ENCODE results near the gene CAST. TPM values are rescaled to one million over a fixed set of nuclear protein-coding genes. Genes with fewer than 3 reads are reported as not detected.

CAST gene
- total RNA-seq, 2 experiments from 2014 or later = 40.5 to 90.1 TPM

DNA sequence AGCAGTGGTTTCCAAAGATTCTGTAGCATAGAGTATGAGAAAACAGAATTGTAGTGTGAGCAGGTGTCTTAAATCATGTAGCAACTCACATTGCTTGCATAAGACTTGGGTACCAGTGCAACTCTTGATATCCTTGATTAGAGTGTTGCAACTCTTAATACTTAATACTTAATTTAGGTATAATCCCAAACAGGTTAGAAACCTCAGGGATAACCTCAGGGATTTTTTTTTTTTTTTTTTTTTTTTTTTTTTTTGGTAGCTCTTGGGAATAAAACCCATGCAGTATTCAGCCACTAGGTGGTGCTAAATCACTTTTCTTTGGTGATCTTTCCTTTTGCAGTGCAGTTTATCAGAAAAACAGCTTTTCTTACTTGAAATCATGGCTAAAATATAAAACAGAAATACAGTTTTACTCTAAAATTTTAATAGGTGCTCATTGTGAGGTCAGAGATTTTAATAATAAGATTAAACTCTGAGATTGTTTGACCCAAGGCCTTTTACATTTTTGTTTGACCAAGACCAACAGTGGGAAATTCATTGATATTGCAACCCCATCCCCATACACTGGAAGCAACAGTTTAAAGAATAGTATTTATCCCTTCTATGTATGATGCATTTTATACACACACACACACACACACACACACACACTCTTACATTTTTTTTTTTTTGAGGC is 90.3 kb downstream of the CAST start:
- intact Hi-C loops (cut with micrococcal nuclease; ENCODE audit: unreplicated experiment) = loop anchor here (1.0 to 10.0 kb wide), 5 partner anchors 116 to 410 kb away; partner anchors contain the start of gene LIX1
- TF ChIP-seq, protein P1, sequence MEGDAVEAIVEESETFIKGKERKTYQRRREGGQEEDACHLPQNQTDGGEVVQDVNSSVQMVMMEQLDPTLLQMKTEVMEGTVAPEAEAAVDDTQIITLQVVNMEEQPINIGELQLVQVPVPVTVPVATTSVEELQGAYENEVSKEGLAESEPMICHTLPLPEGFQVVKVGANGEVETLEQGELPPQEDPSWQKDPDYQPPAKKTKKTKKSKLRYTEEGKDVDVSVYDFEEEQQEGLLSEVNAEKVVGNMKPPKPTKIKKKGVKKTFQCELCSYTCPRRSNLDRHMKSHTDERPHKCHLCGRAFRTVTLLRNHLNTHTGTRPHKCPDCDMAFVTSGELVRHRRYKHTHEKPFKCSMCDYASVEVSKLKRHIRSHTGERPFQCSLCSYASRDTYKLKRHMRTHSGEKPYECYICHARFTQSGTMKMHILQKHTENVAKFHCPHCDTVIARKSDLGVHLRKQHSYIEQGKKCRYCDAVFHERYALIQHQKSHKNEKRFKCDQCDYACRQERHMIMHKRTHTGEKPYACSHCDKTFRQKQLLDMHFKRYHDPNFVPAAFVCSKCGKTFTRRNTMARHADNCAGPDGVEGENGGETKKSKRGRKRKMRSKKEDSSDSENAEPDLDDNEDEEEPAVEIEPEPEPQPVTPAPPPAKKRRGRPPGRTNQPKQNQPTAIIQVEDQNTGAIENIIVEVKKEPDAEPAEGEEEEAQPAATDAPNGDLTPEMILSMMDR (conservative IDR thresholded peaks at IDR 0.05; ENCODE audit: low read length) = peak; percentile 91
- no peak for TF ChIP-seq EZH2phosphoT487 (IDR thresholded peaks at IDR 0.05; ENCODE audit: borderline replicate concordance, low read depth, low read length)
- H3K27ac ChIP-seq (ENCODE audit: low read depth, low read length, poor library complexity, severe bottlenecking) = no peak overlapping the region
- no peaks in the 10 kb centered on the region for H3K4me1 ChIP-seq (ENCODE audit: insufficient read depth, low read length, poor library complexity, severe bottlenecking)
- no peaks in the 10 kb centered on the region for H3K9me3 ChIP-seq (ENCODE audit: low read length)
- no TSS peak for BruUV-seq (replicated peaks)
- no peaks in the 10 kb centered on the region for H4K20me1 ChIP-seq (ENCODE audit: insufficient read depth, low read length)
- no peak overlapping the region for H3K4me3 ChIP-seq (ENCODE audit: low read depth, low read length, poor library complexity, severe bottlenecking)
- ChIA-PET CTCF (ENCODE audit: unreplicated experiment) (no interaction called here), POLR2A (interaction anchor here (0.6 to 1.5 kb wide), 10 partner anchors 10 to 1273 kb away, joined by 3 to 7 read pairs (median 3); no protein-coding TSS in a partner anchor)
- no peaks in the 10 kb centered on the region; the same call in 1 of the 2 replicates for H3K36me3 ChIP-seq (ENCODE audit: insufficient read depth, low read length)
- no peak overlapping the region for H3K4me2 ChIP-seq (ENCODE audit: low read length)
- no peaks in the 10 kb centered on the region for H3K9me2 ChIP-seq (ENCODE audit: insufficient read depth, low read length)
- no peak overlapping the region for H2AFZ ChIP-seq (ENCODE audit: low read length)
- peak; percentile 82 for DNase-seq (ENCODE audit: low spot score)
- H3K79me2 ChIP-seq (ENCODE audit: insufficient read depth, low read depth, low read length) = no peaks in the 10 kb centered on the region

DNA sequence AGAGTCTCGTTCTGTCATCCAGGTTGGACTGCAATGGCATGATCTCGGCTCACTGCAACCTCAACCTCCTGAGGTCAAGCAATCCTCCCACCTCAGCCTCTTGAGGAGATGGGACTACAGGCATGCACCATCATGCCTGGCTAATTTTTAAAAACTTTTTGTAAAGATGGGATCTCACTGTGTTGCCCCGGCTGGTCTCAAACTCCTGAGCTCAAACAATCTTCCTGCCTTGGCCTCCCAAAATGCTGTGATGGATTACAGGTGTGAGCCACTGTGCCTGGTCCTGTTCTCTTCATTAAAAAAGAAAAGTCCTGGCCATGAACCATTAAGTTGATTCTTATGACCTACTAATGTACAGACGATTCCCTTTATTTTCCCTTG is 90.8 kb downstream of the CAST start:
- H3K4me1 ChIP-seq (ENCODE audit: insufficient read depth, low read length, poor library complexity, severe bottlenecking) = no peaks in the 10 kb centered on the region
- TF ChIP-seq, protein P1 (conservative IDR thresholded peaks at IDR 0.05; ENCODE audit: low read length) = no peak
- TF ChIP-seq EZH2phosphoT487 (IDR thresholded peaks at IDR 0.05; ENCODE audit: borderline replicate concordance, low read depth, low read length) = no peak
- intact Hi-C loops (cut with micrococcal nuclease; ENCODE audit: unreplicated experiment) = loop anchor here (2.0 to 10.0 kb wide), 3 partner anchors 116 to 389 kb away; partner anchors contain the start of gene LIX1
- H3K27ac ChIP-seq (ENCODE audit: low read depth, low read length, poor library complexity, severe bottlenecking) = no peak overlapping the region
- no peak for DNase-seq (ENCODE audit: low spot score)
- no peaks in the 10 kb centered on the region for H4K20me1 ChIP-seq (ENCODE audit: insufficient read depth, low read length)
- no peaks in the 10 kb centered on the region for H3K9me3 ChIP-seq (ENCODE audit: low read length)
- no peak overlapping the region for H3K4me2 ChIP-seq (ENCODE audit: low read length)
- no peak overlapping the region for H2AFZ ChIP-seq (ENCODE audit: low read length)
- no peak overlapping the region for H3K4me3 ChIP-seq (ENCODE audit: low read depth, low read length, poor library complexity, severe bottlenecking)
- H3K9me2 ChIP-seq (ENCODE audit: insufficient read depth, low read length) = no peaks in the 10 kb centered on the region
- CTCF ChIA-PET (ENCODE audit: unreplicated experiment) = no interaction called here
- H3K79me2 ChIP-seq (ENCODE audit: insufficient read depth, low read depth, low read length) = no peaks in the 10 kb centered on the region
- no TSS peak for BruUV-seq (replicated peaks)
- POLR2A ChIA-PET = interaction anchor here (0.6 to 1.5 kb wide), 7 partner anchors 10 to 1274 kb away, joined by 3 to 7 read pairs (median 3); no protein-coding TSS in a partner anchor
- H3K36me3 ChIP-seq (ENCODE audit: insufficient read depth, low read length) = peaks cover 4% of the 10 kb centered on the region; the same call in 1 of the 2 replicates

DNA sequence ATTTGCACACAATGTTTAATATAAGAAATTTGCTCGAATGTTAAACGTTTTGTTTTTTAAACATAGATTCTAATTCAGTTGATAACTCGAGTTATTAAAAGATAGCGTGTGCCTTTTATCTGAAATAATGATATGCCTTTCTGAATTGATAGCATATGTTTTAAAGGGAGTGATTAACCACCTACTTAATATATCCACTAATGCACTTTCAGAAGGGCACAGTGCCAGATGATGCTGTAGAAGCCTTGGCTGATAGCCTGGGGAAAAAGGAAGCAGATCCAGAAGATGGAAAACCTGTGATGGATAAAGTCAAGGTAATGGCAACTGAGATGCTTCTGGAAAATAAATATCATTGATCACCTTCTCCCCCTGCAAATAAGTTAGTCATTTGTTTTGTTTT is 91.7 kb downstream of the CAST start:
- DNase-seq (ENCODE audit: low spot score) = no peak
- BruUV-seq (replicated peaks) = no TSS peak
- Histone ChIP-seq H3K4me2 (ENCODE audit: low read length) (no peak overlapping the region), H3K79me2 (ENCODE audit: insufficient read depth, low read depth, low read length) (no peaks in the 10 kb centered on the region), H3K36me3 (ENCODE audit: insufficient read depth, low read length) (peaks cover 13% of the 10 kb centered on the region; the same call in 1 of the 2 replicates), H3K9me2 (ENCODE audit: insufficient read depth, low read length) (no peaks in the 10 kb centered on the region), H3K4me3 (ENCODE audit: low read depth, low read length, poor library complexity, severe bottlenecking) (no peak overlapping the region), H3K9me3 (ENCODE audit: low read length) (no peaks in the 10 kb centered on the region), H2AFZ (ENCODE audit: low read length) (no peak overlapping the region), H3K4me1 (ENCODE audit: insufficient read depth, low read length, poor library complexity, severe bottlenecking) (no peaks in the 10 kb centered on the region), H3K27ac (ENCODE audit: low read depth, low read length, poor library complexity, severe bottlenecking) (no peak overlapping the region), H4K20me1 (ENCODE audit: insufficient read depth, low read length) (no peaks in the 10 kb centered on the region)
- intact Hi-C loops (cut with micrococcal nuclease; ENCODE audit: unreplicated experiment) = loop anchor here (2.0 to 10.0 kb wide), 3 partner anchors 115 to 388 kb away; partner anchors contain the start of gene LIX1
- ChIA-PET POLR2A (interaction anchor here (0.6 kb wide), 2 partner anchors 184 to 405 kb away, joined by 3 to 4 read pairs; no protein-coding TSS in a partner anchor), CTCF (ENCODE audit: unreplicated experiment) (no interaction called here)
- TF ChIP-seq EZH2phosphoT487 (IDR thresholded peaks at IDR 0.05; ENCODE audit: borderline replicate concordance, low read depth, low read length) = no peak

Measured in OCI-LY7 (cell line).